HEK293 (cell line): Measurements from ENCODE around the gene CPNE9.

Source experiments
- CTCF ChIA-PET: fragments of 350-600 bp; formaldehyde crosslinking; extraction: SDS; loops from one replicate; lab custom pipeline; 2021; ENCODE audit warnings: antibody characterized with exemption; lab: Yijun Ruan, JAX
- POLR2A ChIA-PET: fragments of 300-600 bp; formaldehyde crosslinking; extraction: SDS; loops from one replicate; lab custom pipeline; 2020; ENCODE audit warnings: antibody characterized with exemption, inconsistent platforms; lab: Yijun Ruan, JAX
- H3K27ac ChIP-seq: fragments of 200-500 bp; sonication (Bioruptor generic); 2 replicates; pipeline ENCODE4 v1.5.1; 2014; ENCODE audit warnings: low read depth, low read length, control low read depth, inconsistent platforms; ENCODE audit errors: extremely low read depth
- H3K36me3 ChIP-seq, 2 experiments: fragments of 200-500 bp in 1 of 2; sonication (Bioruptor generic) in 1 of 2; 1 replicate in 1 of 2; 2 replicates in 1 of 2; pipeline ENCODE4 v1.5.1; 2014 to 2017; ENCODE audit warnings: inconsistent platforms in 2 of 2, low read length in 2 of 2; ENCODE audit not compliant: control insufficient read depth in 2 of 2, insufficient read depth in 1 of 2
- H3K4me1 ChIP-seq: fragments of 200-500 bp; sonication (Bioruptor generic); 2 replicates; pipeline ENCODE4 v1.5.1; 2014; ENCODE audit warnings: mild to moderate bottlenecking, low read length, inconsistent platforms; ENCODE audit not compliant: control insufficient read depth, insufficient read depth
- H3K4me3 ChIP-seq: 2 replicates; pipeline ENCODE4 v1.5.1; 2011; ENCODE audit warnings: low read depth, mild to moderate bottlenecking, control low read depth, low read length, moderate library complexity
- H3K9me3 ChIP-seq: fragments of 200-500 bp; sonication (Bioruptor generic); 2 replicates; pipeline ENCODE4 v1.5.1; 2014; ENCODE audit warnings: low read depth, low read length, inconsistent platforms; ENCODE audit not compliant: control insufficient read depth, insufficient read depth
- HOXA7 ChIP-seq: sonication (generic); formaldehyde crosslinking; IDR thresholded peaks from 2 replicates; pipeline ENCODE4 v1.8.1; 2022; ENCODE audit warnings: missing genetic modification reagents, borderline replicate concordance
- KLF8 ChIP-seq: fragments of 450-650 bp; formaldehyde crosslinking; IDR thresholded peaks from 2 replicates; pipeline ENCODE4 v1.5.1; 2016; ENCODE audit warnings: missing biosample characterization, missing genetic modification characterization
- KLF9 ChIP-seq: fragments of 450-650 bp; formaldehyde crosslinking; IDR thresholded peaks from 2 replicates; pipeline ENCODE4 v1.5.1; 2016; ENCODE audit warnings: missing biosample characterization, missing genetic modification characterization, low read depth
- PATZ1 ChIP-seq: fragments of 450-650 bp; formaldehyde crosslinking; IDR thresholded peaks from 2 replicates; pipeline ENCODE4 v1.5.1; 2016; ENCODE audit warnings: missing biosample characterization, missing genetic modification characterization
- YY1 ChIP-seq: fragments of 450-650 bp; formaldehyde crosslinking; IDR thresholded peaks from 2 replicates; pipeline ENCODE4 v1.5.1; 2018; ENCODE audit warnings: missing biosample characterization, missing genetic modification characterization
- ZBTB17 ChIP-seq: fragments of 450-650 bp; formaldehyde crosslinking; IDR thresholded peaks from 2 replicates; pipeline ENCODE4 v1.5.1; 2016; ENCODE audit warnings: missing biosample characterization, missing genetic modification characterization
- ZBTB26 ChIP-seq: fragments of 450-650 bp; formaldehyde crosslinking; optimal IDR thresholded peaks from 2 replicates; pipeline ENCODE3; 2016; ENCODE audit warnings: missing biosample characterization, mild to moderate bottlenecking, missing genetic modification characterization
- ZNF133 ChIP-seq: fragments of 450-650 bp; formaldehyde crosslinking; IDR thresholded peaks from 2 replicates; pipeline ENCODE4 v1.5.1; 2016; ENCODE audit warnings: missing biosample characterization, missing genetic modification characterization
- ZNF16 ChIP-seq: fragments of 450-650 bp; formaldehyde crosslinking; IDR thresholded peaks from 2 replicates; pipeline ENCODE4 v1.5.1; 2016; ENCODE audit warnings: low read depth, missing biosample characterization, missing genetic modification characterization
- ZNF169 ChIP-seq: fragments of 450-650 bp; formaldehyde crosslinking; IDR thresholded peaks from 2 replicates; pipeline ENCODE4 v1.5.1; 2016; ENCODE audit warnings: missing biosample characterization, missing genetic modification characterization
- ZNF248 ChIP-seq: fragments of 450-650 bp; formaldehyde crosslinking; IDR thresholded peaks from 2 replicates; pipeline ENCODE4 v1.5.1; 2017; ENCODE audit warnings: missing biosample characterization, missing genetic modification characterization
- ZNF324 ChIP-seq: fragments of 450-650 bp; formaldehyde crosslinking; IDR thresholded peaks from 2 replicates; pipeline ENCODE4 v1.5.1; 2016; ENCODE audit warnings: missing biosample characterization, missing genetic modification characterization
- ZNF423 ChIP-seq: fragments of 450-650 bp; formaldehyde crosslinking; IDR thresholded peaks from 2 replicates; pipeline ENCODE4 v1.5.1; 2016; ENCODE audit warnings: missing biosample characterization, missing genetic modification characterization
- ZNF513 ChIP-seq: fragments of 450-650 bp; IDR thresholded peaks from 2 replicates; pipeline ENCODE4 v1.5.1; 2018; ENCODE audit warnings: missing biosample characterization, missing genetic modification characterization
- ZNF555 ChIP-seq: fragments of 450-650 bp; formaldehyde crosslinking; conservative IDR thresholded peaks from 2 replicates; pipeline ENCODE4 v1.5.1; 2017; ENCODE audit warnings: missing biosample characterization, mild to moderate bottlenecking, missing genetic modification characterization, inconsistent platforms
- ZNF610 ChIP-seq: fragments of 450-650 bp; formaldehyde crosslinking; IDR thresholded peaks from 2 replicates; pipeline ENCODE4 v1.5.1; 2016; ENCODE audit warnings: missing biosample characterization, missing genetic modification characterization, borderline replicate concordance
- ZNF621 ChIP-seq: fragments of 450-650 bp; formaldehyde crosslinking; IDR thresholded peaks from 2 replicates; pipeline ENCODE4 v1.5.1; 2017; ENCODE audit warnings: missing biosample characterization, missing genetic modification characterization
- ZNF629 ChIP-seq: fragments of 450-650 bp; formaldehyde crosslinking; IDR thresholded peaks from 2 replicates; pipeline ENCODE4 v1.5.1; 2017; ENCODE audit warnings: missing biosample characterization, missing genetic modification characterization
- ZNF747 ChIP-seq: fragments of 450-650 bp; formaldehyde crosslinking; IDR thresholded peaks from 2 replicates; pipeline ENCODE4 v1.5.1; 2016; ENCODE audit warnings: missing biosample characterization, missing genetic modification characterization
- ZNF76 ChIP-seq: fragments of 450-650 bp; formaldehyde crosslinking; IDR thresholded peaks from 2 replicates; pipeline ENCODE4; 2016; ENCODE audit warnings: low read depth, missing biosample characterization, missing genetic modification characterization, borderline replicate concordance
- ZNF768 ChIP-seq: fragments of 450-650 bp; formaldehyde crosslinking; IDR thresholded peaks from 2 replicates; pipeline ENCODE4 v1.5.1; 2018; ENCODE audit warnings: missing biosample characterization, mild to moderate bottlenecking, missing genetic modification characterization
- ZNF777 ChIP-seq: fragments of 450-650 bp; formaldehyde crosslinking; IDR thresholded peaks from 2 replicates; pipeline ENCODE4 v1.5.1; 2017; ENCODE audit warnings: missing biosample characterization, missing genetic modification characterization, borderline replicate concordance
- ZXDB ChIP-seq: fragments of 450-650 bp; formaldehyde crosslinking; IDR thresholded peaks from 2 replicates; pipeline ENCODE4 v1.5.1; 2016; ENCODE audit warnings: missing biosample characterization, missing genetic modification characterization
- TF ChIP-seq, protein P1 (sequence below): fragments of 450-650 bp; formaldehyde crosslinking; IDR thresholded peaks from 2 replicates; pipeline ENCODE4 v1.5.1; 2016; ENCODE audit warnings: missing biosample characterization, missing genetic modification characterization

The CPNE9 gene

GRCh38 chr3:9718118-9718517 is 14.5 kb downstream of the CPNE9 start:
- ChIA-PET POLR2A (no interaction called here), CTCF (interaction anchor here (0.8 to 1.6 kb wide), 4 partner anchors 10 to 215 kb away, joined by 3 to 5 read pairs (median 3); no protein-coding TSS in a partner anchor)
- H3K36me3 ChIP-seq: no peaks in the 10 kb centered on the region
- H3K27ac ChIP-seq: no peak overlapping the region
- no peaks in the 10 kb centered on the region for H3K4me1 ChIP-seq
- TF ChIP-seq KLF8 (tag by site-specific recombination) (no peak), ZBTB17 (tag by site-specific recombination) (0 out of 2 replicates have a peak, but pooled peaks have one; percentile 4)
- H3K4me3 ChIP-seq: no peak overlapping the region
- no peaks in the 10 kb centered on the region for H3K9me3 ChIP-seq

DNA sequence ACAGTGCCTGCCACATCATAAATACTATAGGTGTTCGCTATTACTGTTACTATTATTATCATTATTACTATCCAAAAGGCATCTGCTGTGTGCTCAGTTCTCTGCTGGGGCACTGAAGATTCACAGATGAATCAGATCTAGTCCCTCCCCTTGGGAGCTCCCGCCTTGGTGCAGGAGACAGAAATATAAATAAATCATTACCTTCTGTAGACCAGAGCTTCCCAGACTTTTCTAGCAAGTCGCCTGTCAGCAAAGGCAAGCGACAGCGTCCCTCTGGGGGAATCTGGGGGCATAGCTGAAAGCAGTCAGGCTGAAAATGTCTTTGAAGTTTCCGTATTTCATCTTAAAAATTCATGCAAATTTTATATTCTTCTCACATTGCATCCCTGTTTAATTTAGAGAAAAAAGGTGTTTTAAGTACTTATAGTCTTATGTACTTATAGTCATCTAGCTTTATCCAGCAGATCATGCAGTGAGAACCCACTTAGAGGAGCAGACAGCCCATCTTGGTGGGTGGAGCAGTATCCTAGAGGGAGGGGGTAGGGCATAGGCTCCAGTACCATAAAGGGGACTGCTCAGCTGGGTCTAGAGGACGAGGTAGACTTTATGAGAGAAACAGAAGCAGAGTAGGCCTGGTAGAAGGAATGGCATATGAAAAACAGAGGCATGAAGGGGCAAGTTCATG is 17.5 kb downstream of the CPNE9 start:
- no peak overlapping the region for H3K27ac ChIP-seq
- H3K4me1 ChIP-seq: no peaks in the 10 kb centered on the region

DNA sequence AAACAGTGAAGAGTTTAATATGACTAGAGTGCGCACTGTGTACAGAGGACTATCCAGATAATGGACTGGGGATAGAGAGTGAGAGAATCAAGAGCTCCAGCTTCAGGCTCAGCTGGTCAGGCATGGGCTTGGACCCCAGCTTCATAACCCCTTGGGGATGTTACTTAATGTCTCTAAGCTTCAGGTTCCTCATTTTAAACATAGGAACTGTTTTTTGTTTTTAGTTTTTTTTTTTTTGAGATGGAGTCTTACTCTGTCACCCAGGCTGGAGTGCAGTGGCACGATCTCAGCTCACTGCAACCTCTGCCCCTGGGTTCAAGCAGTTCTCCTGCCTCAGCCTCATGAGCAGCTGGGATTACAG is 18.0 kb downstream of the CPNE9 start:
- no peaks in the 10 kb centered on the region for H3K9me3 ChIP-seq
- H3K36me3 ChIP-seq: no peaks in the 10 kb centered on the region
- POLR2A ChIA-PET: interaction anchor here (0.5 to 2.0 kb wide), 4 partner anchors 9 to 554 kb away, joined by 4 read pairs; partner anchors contain the start of genes BRPF1 and OGG1
- no peak overlapping the region for H3K4me3 ChIP-seq
- H3K27ac ChIP-seq: no peak overlapping the region
- H3K4me1 ChIP-seq: no peaks in the 10 kb centered on the region
- CTCF ChIA-PET: interaction anchor here (0.6 to 0.8 kb wide), 2 partner anchors 212 to 218 kb away, joined by 5 to 6 read pairs; partner anchors contain the start of gene CRELD1
- no peak for TF ChIP-seq ZNF169 (tag by site-specific recombination)
- no peak for TF ChIP-seq ZBTB26 (tag by site-specific recombination)
- TF ChIP-seq ZNF555: no peak
- TF ChIP-seq ZNF747 (tag by site-specific recombination): no peak
- no peak for TF ChIP-seq ZNF133
- no peak for TF ChIP-seq ZNF513 (tag by site-specific recombination)
- TF ChIP-seq ZNF621 (tag by site-specific recombination): no peak
- TF ChIP-seq ZNF324 (tag by site-specific recombination): no peak
- TF ChIP-seq, protein P1, sequence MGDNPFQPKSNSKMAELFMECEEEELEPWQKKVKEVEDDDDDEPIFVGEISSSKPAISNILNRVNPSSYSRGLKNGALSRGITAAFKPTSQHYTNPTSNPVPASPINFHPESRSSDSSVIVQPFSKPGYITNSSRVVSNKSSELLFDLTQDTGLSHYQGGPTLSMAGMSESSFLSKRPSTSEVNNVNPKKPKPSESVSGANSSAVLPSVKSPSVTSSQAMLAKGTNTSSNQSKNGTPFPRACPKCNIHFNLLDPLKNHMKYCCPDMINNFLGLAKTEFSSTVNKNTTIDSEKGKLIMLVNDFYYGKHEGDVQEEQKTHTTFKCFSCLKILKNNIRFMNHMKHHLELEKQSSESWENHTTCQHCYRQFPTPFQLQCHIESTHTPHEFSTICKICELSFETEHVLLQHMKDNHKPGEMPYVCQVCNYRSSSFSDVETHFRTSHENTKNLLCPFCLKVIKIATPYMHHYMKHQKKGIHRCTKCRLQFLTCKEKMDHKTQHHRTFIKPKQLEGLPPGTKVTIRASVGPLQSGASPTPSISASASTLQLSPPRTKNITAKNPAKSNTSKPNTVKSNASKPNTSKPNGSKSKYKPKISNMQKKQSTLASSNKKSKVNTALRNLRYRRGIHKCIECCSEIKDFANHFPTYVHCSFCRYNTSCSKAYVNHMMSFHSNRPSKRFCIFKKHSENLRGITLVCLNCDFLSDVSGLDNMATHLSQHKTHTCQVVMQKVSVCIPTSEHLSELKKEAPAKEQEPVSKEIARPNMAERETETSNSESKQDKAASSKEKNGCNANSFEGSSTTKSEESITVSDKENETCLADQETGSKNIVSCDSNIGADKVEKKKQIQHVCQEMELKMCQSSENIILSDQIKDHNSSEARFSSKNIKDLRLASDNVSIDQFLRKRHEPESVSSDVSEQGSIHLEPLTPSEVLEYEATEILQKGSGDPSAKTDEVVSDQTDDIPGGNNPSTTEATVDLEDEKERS: no peak
- TF ChIP-seq ZNF629 (tag by site-specific recombination): no peak
- no peak for TF ChIP-seq ZNF248 (tag by site-specific recombination)
- no peak for TF ChIP-seq ZNF610 (tag by site-specific recombination)
- no peak for TF ChIP-seq ZNF777 (tag by site-specific recombination)
- TF ChIP-seq KLF9 (tag by site-specific recombination): no peak

More for the DNA sequence above, 17.5 kb downstream of the CPNE9 start:
- POLR2A ChIA-PET: interaction anchor here (0.7 to 2.0 kb wide), 4 partner anchors 10 to 555 kb away, joined by 3 to 4 read pairs (median 4); partner anchors contain the start of genes ARPC4, BRPF1, OGG1 and TADA3
- H3K4me3 ChIP-seq: no peak overlapping the region
- no peak for TF ChIP-seq HOXA7 (CRISPR knock-in tag)
- no peak for TF ChIP-seq ZNF16 (tag by site-specific recombination)
- no peak for TF ChIP-seq ZNF423 (tag by site-specific recombination)
- TF ChIP-seq YY1 (tag by site-specific recombination): no peak
- TF ChIP-seq ZNF768: no peak
- TF ChIP-seq ZNF76: no peak
- TF ChIP-seq ZNF248 (tag by site-specific recombination): no peak
- no peak for TF ChIP-seq ZXDB (tag by site-specific recombination)
- TF ChIP-seq PATZ1 (tag by site-specific recombination): no peak
- TF ChIP-seq, all 188 proteins: peak for 0
- CTCF ChIA-PET: interaction anchor here (0.7 to 1.4 kb wide), 4 partner anchors 128 to 220 kb away, joined by 3 to 6 read pairs (median 3); no protein-coding TSS in a partner anchor
- Histone ChIP-seq H3K36me3 (no peaks in the 10 kb centered on the region), H3K9me3 (no peaks in the 10 kb centered on the region)
